Adipocyte (in vitro differentiated cells): ENCODE measurements around the gene NDST4.

Experiments
- DNase-seq: peaks from one replicate; pipeline ENCODE4 v3.0.0-alpha.2; 2015; ENCODE audit warnings: low read depth
- H3K27me3 ChIP-seq: replicated peaks from 2 replicates; pipeline ENCODE4 v1.7.0; 2013; ENCODE audit warnings: mild to moderate bottlenecking, low read length, moderate library complexity; ENCODE audit not compliant: control insufficient read depth, insufficient read depth
- H3K36me3 ChIP-seq: 2 replicates; pipeline ENCODE4 v1.7.0; 2013; ENCODE audit warnings: low read length, mild to moderate bottlenecking, moderate library complexity; ENCODE audit not compliant: control insufficient read depth, insufficient read depth, severe bottlenecking
- H3K4me1 ChIP-seq: 2 replicates; pipeline ENCODE4 v1.7.0; 2013; ENCODE audit warnings: mild to moderate bottlenecking, low read length, moderate library complexity; ENCODE audit not compliant: control insufficient read depth, insufficient read depth
- H3K4me3 ChIP-seq: 2 replicates; pipeline ENCODE4 v1.7.0; 2013; ENCODE audit warnings: mild to moderate bottlenecking, low read length, moderate library complexity
- H3K9ac ChIP-seq: 2 replicates; pipeline ENCODE4 v1.7.0; 2013; ENCODE audit warnings: mild to moderate bottlenecking, low read length, moderate library complexity
- H3K9me3 ChIP-seq: 2 replicates; pipeline ENCODE4 v1.7.0; 2013; ENCODE audit warnings: mild to moderate bottlenecking, low read length, moderate library complexity; ENCODE audit not compliant: control insufficient read depth

The NDST4 gene

GRCh38 chr4:114857831-114858230 is 255.6 kb downstream of the NDST4 start:
- no peaks in the 10 kb centered on the region for H3K9me3 ChIP-seq
- H3K4me3 ChIP-seq, result no peak overlapping the region
- H3K27me3 ChIP-seq, result no peaks in the 10 kb centered on the region
- H3K9ac ChIP-seq, result no peak overlapping the region
- no peaks in the 10 kb centered on the region for H3K4me1 ChIP-seq
- no peak for DNase-seq
- no peaks in the 10 kb centered on the region for H3K36me3 ChIP-seq

GRCh38 chr4:114839986-114840385 is 273.4 kb downstream of the NDST4 start:
- Histone ChIP-seq H3K9ac (no peak overlapping the region), H3K9me3 (no peaks in the 10 kb centered on the region), H3K36me3 (no peaks in the 10 kb centered on the region), H3K27me3 (no peaks in the 10 kb centered on the region), H3K4me3 (no peak overlapping the region), H3K4me1 (no peaks in the 10 kb centered on the region)
- no peak for DNase-seq

GRCh38 chr4:114830628-114831027 is 282.8 kb downstream of the NDST4 start:
- Histone ChIP-seq H3K4me3 (no peak overlapping the region), H3K36me3 (no peaks in the 10 kb centered on the region), H3K27me3 (no peaks in the 10 kb centered on the region), H3K9ac (no peak overlapping the region), H3K4me1 (no peaks in the 10 kb centered on the region), H3K9me3 (no peaks in the 10 kb centered on the region)
- no peak for DNase-seq

- Histone ChIP-seq H3K4me3 (no peak overlapping the region), H3K9ac (no peak overlapping the region), H3K9me3 (no peaks in the 10 kb centered on the region), H3K36me3 (no peaks in the 10 kb centered on the region), H3K27me3 (no peaks in the 10 kb centered on the region), H3K4me1 (no peaks in the 10 kb centered on the region)
- DNase-seq, result no peak
Observed at GRCh38 chr4:114827651-114828050, 285.8 kb downstream of the NDST4 start.

- DNase-seq, result no peak
- H3K4me3 ChIP-seq, result no peak overlapping the region
- no peak overlapping the region for H3K9ac ChIP-seq
- H3K4me1 ChIP-seq, result peaks cover 8% of the 10 kb centered on the region
- H3K9me3 ChIP-seq, result no peaks in the 10 kb centered on the region
- no peaks in the 10 kb centered on the region for H3K36me3 ChIP-seq
- no peaks in the 10 kb centered on the region for H3K27me3 ChIP-seq
Observed at GRCh38 chr4:114815760-114816159, 297.7 kb downstream of the NDST4 start.

GRCh38 chr4:114813961-114814360 is 299.5 kb downstream of the NDST4 start:
- Histone ChIP-seq H3K4me1 (peaks cover 8% of the 10 kb centered on the region), H3K4me3 (no peak overlapping the region), H3K27me3 (no peaks in the 10 kb centered on the region), H3K36me3 (no peaks in the 10 kb centered on the region), H3K9me3 (no peaks in the 10 kb centered on the region), H3K9ac (no peak overlapping the region)
- no peak for DNase-seq

GRCh38 chr4:114811564-114812301 is 301.7 kb downstream of the NDST4 start:
- no peak for DNase-seq
- H3K4me3 ChIP-seq, result no peak overlapping the region
- H3K27me3 ChIP-seq, result peaks cover 7% of the 10 kb centered on the region
- no peaks in the 10 kb centered on the region for H3K9me3 ChIP-seq
- H3K36me3 ChIP-seq, result no peaks in the 10 kb centered on the region
- H3K9ac ChIP-seq, result no peak overlapping the region
- peaks cover 8% of the 10 kb centered on the region for H3K4me1 ChIP-seq

GRCh38 chr4:114807759-114808404 is 305.5 kb downstream of the NDST4 start:
- peaks cover 7% of the 10 kb centered on the region for H3K27me3 ChIP-seq
- DNase-seq, result peak; percentile 31
- H3K9ac ChIP-seq, result no peak overlapping the region
- H3K36me3 ChIP-seq, result no peaks in the 10 kb centered on the region
- peaks cover 8% of the 10 kb centered on the region for H3K4me1 ChIP-seq
- no peaks in the 10 kb centered on the region for H3K9me3 ChIP-seq
- H3K4me3 ChIP-seq, result no peak overlapping the region

- no peak overlapping the region for H3K4me3 ChIP-seq
- H3K36me3 ChIP-seq, result no peaks in the 10 kb centered on the region
- DNase-seq, result no peak
- no peaks in the 10 kb centered on the region for H3K9me3 ChIP-seq
- H3K4me1 ChIP-seq, result peaks cover 8% of the 10 kb centered on the region
- no peak overlapping the region for H3K9ac ChIP-seq
- H3K27me3 ChIP-seq, result peaks cover 7% of the 10 kb centered on the region
Observed at GRCh38 chr4:114807357-114807756, 306.1 kb downstream of the NDST4 start.

GRCh38 chr4:114791976-114792375 is 321.4 kb downstream of the NDST4 start:
- Histone ChIP-seq H3K27me3 (no peaks in the 10 kb centered on the region), H3K9me3 (no peaks in the 10 kb centered on the region), H3K36me3 (no peaks in the 10 kb centered on the region), H3K9ac (no peak overlapping the region), H3K4me1 (no peaks in the 10 kb centered on the region), H3K4me3 (no peak overlapping the region)
- no peak for DNase-seq

- no peaks in the 10 kb centered on the region for H3K9me3 ChIP-seq
- no peak overlapping the region for H3K4me3 ChIP-seq
- peaks cover 3% of the 10 kb centered on the region for H3K27me3 ChIP-seq
- H3K9ac ChIP-seq, result no peak overlapping the region
- H3K4me1 ChIP-seq, result no peaks in the 10 kb centered on the region
- H3K36me3 ChIP-seq, result no peaks in the 10 kb centered on the region
- no peak for DNase-seq
Observed at GRCh38 chr4:114785570-114785969, 327.9 kb downstream of the NDST4 start.
